Prostate gland (tissue), 2 donors: Measurements from ENCODE around the gene TSPAN31. TPM values are rescaled to one million over a fixed set of nuclear protein-coding genes. Genes with fewer than 3 reads are reported as not detected.

Experiments
- DNase-seq: peaks from one replicate; pipeline ENCODE4 v3.0.0-alpha.2; 2019; ENCODE audit warnings: low spot score
- H3K27ac ChIP-seq, 2 donors: fragments of 200-600 bp; sonication (generic); 2 replicates each; pipeline ENCODE4 v1.5.1; 2017 to 2019
- H3K27me3 ChIP-seq: fragments of 200-600 bp; sonication (generic); replicated peaks from 2 replicates; pipeline ENCODE4 v1.5.1; 2019; ENCODE audit not compliant: insufficient read depth
- H3K36me3 ChIP-seq, 2 donors: fragments of 200-600 bp; sonication (generic); 1 replicate in 1 of 2; 2 replicates in 1 of 2; pipeline versions ENCODE4 v1.5.1 to v1.8.1; 2017 to 2019
- H3K4me1 ChIP-seq: fragments of 200-600 bp; sonication (generic); replicated peaks from 2 replicates; pipeline ENCODE4 v1.5.1; 2019
- H3K4me3 ChIP-seq, 2 donors: fragments of 200-600 bp; sonication (generic); 2 replicates each; pipeline ENCODE4 v1.5.1; 2017 to 2019
- H3K9me3 ChIP-seq: fragments of 200-600 bp; sonication (generic); 2 replicates; pipeline ENCODE4 v1.5.1; 2017
- POLR2A ChIP-seq: fragments of 450-650 bp; IDR thresholded peaks from one replicate; pipeline ENCODE4 v1.6.1; 2016; ENCODE audit warnings: antibody characterized with exemption, mild to moderate bottlenecking
- POLR2AphosphoS5 ChIP-seq: sonication (generic); formaldehyde crosslinking; IDR thresholded peaks from one replicate; pipeline ENCODE4 v1.6.1; 2017; ENCODE audit warnings: antibody characterized with exemption
- WGBS: methylation state at CpG from one replicate; pipeline ENCODE4 v1.1.5; 2018; 5-methylcytosine and 5-hydroxymethylcytosine counted together
- intact Hi-C: fragments of 100-400 bp; cut with DNase I; formaldehyde crosslinking; loops from one replicate; pipeline ENCODE4 v1.14.2; 2022
- total RNA-seq, 2 donors: library from RNA; depleted of rRNA; stranded (reverse); fragments of >200 nt; gene quantifications; one replicate each; pipeline ENCODE4 v1.1.0, GENCODE V29; 2016
- TF ChIP-seq, protein P1 (sequence below), 4 experiments: fragments of 200-600 bp in 2 of 4; fragments of 450-650 bp in 2 of 4; sonication (generic) in 2 of 4; IDR thresholded peaks; 1 replicate in 3 of 4; 2 replicates in 1 of 4; pipeline ENCODE4 v1.5.1; 2016 to 2019; ENCODE audit warnings: antibody characterized with exemption in 4 of 4, mild to moderate bottlenecking in 2 of 4, moderate library complexity in 2 of 4

TSPAN31 gene
- total RNA-seq, 2 donors from 2014 or later = 40.4 to 127 TPM

- 90% methylated on average over 2 of the region's 2 CpGs for WGBS
- no peaks in the 10 kb centered on the region for H3K9me3 ChIP-seq
- TF ChIP-seq POLR2AphosphoS5 (no peak), POLR2A (no peak)
- TF ChIP-seq, protein P1, sequence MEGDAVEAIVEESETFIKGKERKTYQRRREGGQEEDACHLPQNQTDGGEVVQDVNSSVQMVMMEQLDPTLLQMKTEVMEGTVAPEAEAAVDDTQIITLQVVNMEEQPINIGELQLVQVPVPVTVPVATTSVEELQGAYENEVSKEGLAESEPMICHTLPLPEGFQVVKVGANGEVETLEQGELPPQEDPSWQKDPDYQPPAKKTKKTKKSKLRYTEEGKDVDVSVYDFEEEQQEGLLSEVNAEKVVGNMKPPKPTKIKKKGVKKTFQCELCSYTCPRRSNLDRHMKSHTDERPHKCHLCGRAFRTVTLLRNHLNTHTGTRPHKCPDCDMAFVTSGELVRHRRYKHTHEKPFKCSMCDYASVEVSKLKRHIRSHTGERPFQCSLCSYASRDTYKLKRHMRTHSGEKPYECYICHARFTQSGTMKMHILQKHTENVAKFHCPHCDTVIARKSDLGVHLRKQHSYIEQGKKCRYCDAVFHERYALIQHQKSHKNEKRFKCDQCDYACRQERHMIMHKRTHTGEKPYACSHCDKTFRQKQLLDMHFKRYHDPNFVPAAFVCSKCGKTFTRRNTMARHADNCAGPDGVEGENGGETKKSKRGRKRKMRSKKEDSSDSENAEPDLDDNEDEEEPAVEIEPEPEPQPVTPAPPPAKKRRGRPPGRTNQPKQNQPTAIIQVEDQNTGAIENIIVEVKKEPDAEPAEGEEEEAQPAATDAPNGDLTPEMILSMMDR (IDR thresholded peaks at IDR 0.05) = no peak
- intact Hi-C loops = no loop called here
- H3K36me3 ChIP-seq = peaks cover 0 to 4% of the 10 kb centered on the region in 2 donors
- H3K4me1 ChIP-seq = no peaks in the 10 kb centered on the region
- DNase-seq = no peak
- H3K4me3 ChIP-seq = no peak overlapping the region
- H3K27ac ChIP-seq = no peak overlapping the region
- peaks cover 2% of the 10 kb centered on the region for H3K27me3 ChIP-seq
These were observed 1.1 kb upstream of the TSPAN31 start for GRCh38 chr12:57743769-57744168.

DNA sequence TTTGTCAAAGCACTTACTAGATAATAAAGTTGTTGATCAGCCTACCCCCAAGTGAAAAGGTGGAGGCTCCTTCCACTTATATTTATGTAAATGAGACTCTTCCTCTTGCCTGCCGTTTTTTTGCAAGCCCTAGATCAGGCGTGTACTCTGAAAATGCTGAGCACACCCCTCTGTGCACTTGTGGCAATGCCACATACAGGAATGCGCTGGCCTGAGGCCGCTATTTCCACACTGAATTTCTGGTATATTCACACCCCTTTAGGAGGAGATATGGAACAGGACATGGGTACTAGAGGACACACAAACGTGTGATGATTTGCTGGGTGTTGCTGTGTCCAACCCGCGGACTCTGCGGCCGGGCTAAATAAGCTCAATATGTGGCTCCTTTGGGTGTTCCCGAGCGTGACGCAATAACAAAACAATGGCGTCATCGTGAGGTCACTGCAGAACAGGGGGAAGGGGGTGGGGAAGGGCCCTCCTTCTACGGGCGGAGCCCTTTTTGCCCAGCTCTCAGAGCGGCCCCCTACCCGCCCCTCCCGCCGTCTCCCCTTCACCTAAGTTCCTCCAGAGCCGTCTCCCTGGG, 554 bp upstream of the TSPAN31 start:
- WGBS = 9% methylated on average over 21 of the region's 21 CpGs
- peak; percentile 42 for DNase-seq
- peak overlapping the region; percentile 68 to 75 for H3K4me3 ChIP-seq
- intact Hi-C loops = no loop called here
- H3K36me3 ChIP-seq = peaks cover 0 to 4% of the 10 kb centered on the region in 2 donors
- no peaks in the 10 kb centered on the region for H3K4me1 ChIP-seq
- peaks cover 2% of the 10 kb centered on the region for H3K27me3 ChIP-seq
- TF ChIP-seq, protein P1 (IDR thresholded peaks at IDR 0.05) = no peak
- TF ChIP-seq POLR2A = no peak
- no peak for TF ChIP-seq POLR2AphosphoS5
- no peaks in the 10 kb centered on the region for H3K9me3 ChIP-seq
- peak overlapping the region; percentile 94 to 95 for H3K27ac ChIP-seq

GRCh38 chr12:57745485-57745881, 644 bp downstream of the TSPAN31 start:
- no peaks in the 10 kb centered on the region for H3K9me3 ChIP-seq
- WGBS = 41% methylated on average over 8 of the region's 8 CpGs
- intact Hi-C loops = no loop called here
- H3K4me1 ChIP-seq = no peaks in the 10 kb centered on the region
- TF ChIP-seq, protein P1 (IDR thresholded peaks at IDR 0.05) = no peak
- no peak for TF ChIP-seq POLR2AphosphoS5
- no peak for TF ChIP-seq POLR2A
- peaks cover 0 to 4% of the 10 kb centered on the region in 2 donors for H3K36me3 ChIP-seq
- peak overlapping the region; percentile 68 to 75 for H3K4me3 ChIP-seq
- H3K27ac ChIP-seq = peak overlapping the region; percentile 94 to 95
- no peak for DNase-seq
- H3K27me3 ChIP-seq = peaks cover 2% of the 10 kb centered on the region

DNA sequence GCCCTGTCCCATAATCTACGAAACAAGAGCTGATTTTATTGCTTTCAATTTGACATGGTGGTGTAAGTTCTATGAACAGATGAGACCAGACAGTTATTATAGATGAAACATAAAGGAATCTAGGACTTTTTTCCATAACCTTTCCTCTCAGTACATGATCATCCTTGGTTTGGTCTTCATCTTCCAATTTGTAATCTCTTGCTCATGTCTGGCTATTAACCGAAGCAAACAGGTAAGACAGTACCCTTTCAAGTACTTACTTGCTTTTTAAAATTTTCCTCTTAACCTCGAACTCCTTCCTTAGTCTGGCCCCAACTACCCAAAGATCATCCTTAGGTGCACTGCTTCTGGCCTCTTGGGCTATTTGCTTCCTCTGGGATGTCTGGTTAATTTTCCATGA, 1.2 kb downstream of the TSPAN31 start:
- Histone ChIP-seq H3K9me3 (no peaks in the 10 kb centered on the region), H3K27me3 (peaks cover 1% of the 10 kb centered on the region), H3K4me3 (no peak overlapping the region), H3K27ac (no peak overlapping the region), H3K4me1 (no peaks in the 10 kb centered on the region), H3K36me3 (peaks cover 0 to 4% of the 10 kb centered on the region in 2 donors)
- DNase-seq = no peak
- 82% methylated on average over 3 of the region's 3 CpGs for WGBS
- intact Hi-C loops = no loop called here
- TF ChIP-seq, protein P1 (IDR thresholded peaks at IDR 0.05) = no peak
- TF ChIP-seq POLR2AphosphoS5 = no peak
- TF ChIP-seq POLR2A = no peak

- no peaks in the 10 kb centered on the region for H3K9me3 ChIP-seq
- TF ChIP-seq POLR2AphosphoS5 (no peak), POLR2A (no peak)
- TF ChIP-seq, protein P1 (IDR thresholded peaks at IDR 0.05) = no peak
- no peak overlapping the region for H3K4me3 ChIP-seq
- H3K27me3 ChIP-seq = no peaks in the 10 kb centered on the region
- WGBS = 96% methylated on average over 5 of the region's 5 CpGs
- DNase-seq = no peak
- H3K36me3 ChIP-seq = peaks cover 0 to 4% of the 10 kb centered on the region in 2 donors
- intact Hi-C loops = no loop called here
- no peaks in the 10 kb centered on the region for H3K4me1 ChIP-seq
- no peak overlapping the region for H3K27ac ChIP-seq
These were observed 4.2 kb downstream of the TSPAN31 start for GRCh38 chr12:57749061-57749460.
